GM19324 (cell line): ENCODE results near the gene MGRN1.

Experiments
- ATAC-seq: cut with Tn5 transposase; IDR thresholded peaks from one replicate; pipeline ENCODE4 v1.9.1; 2021; ENCODE audit warnings: mild to moderate bottlenecking, moderate library complexity; ENCODE audit not compliant: unreplicated experiment, low FRiP score

MGRN1 gene

DNA sequence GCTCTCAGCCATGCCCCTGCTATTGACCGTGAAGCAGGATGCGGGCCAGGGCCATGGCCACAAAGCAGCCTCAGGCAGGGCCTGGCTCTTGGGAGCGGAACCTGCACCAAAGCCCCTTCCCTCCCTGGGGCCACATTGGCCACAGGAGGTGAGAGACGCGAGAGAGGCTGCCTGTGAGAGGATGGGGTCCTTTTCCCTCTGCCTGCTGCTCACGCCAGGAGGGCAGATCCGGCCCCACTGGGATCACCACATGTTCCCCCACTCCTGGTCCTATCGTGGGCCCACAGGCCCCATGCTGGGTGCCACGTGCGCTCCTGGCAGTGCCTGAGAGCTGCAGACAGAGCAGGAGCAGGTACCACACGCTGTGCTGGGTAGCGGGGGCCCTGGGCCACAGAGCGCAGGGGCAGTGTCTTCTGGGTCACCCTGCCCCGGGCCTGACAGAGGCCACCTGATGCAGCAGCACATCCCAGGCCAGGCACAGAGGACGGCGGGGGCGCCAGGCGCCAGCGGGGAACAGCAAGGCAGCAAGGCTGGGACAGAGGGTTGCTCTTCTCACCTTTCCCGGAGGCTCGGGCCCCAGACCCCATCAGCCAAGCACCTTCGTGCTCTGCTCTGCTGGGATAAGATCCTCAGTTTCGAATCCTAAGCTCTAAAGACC is 59.6 kb downstream of the MGRN1 start:
- ATAC-seq = no peak

DNA sequence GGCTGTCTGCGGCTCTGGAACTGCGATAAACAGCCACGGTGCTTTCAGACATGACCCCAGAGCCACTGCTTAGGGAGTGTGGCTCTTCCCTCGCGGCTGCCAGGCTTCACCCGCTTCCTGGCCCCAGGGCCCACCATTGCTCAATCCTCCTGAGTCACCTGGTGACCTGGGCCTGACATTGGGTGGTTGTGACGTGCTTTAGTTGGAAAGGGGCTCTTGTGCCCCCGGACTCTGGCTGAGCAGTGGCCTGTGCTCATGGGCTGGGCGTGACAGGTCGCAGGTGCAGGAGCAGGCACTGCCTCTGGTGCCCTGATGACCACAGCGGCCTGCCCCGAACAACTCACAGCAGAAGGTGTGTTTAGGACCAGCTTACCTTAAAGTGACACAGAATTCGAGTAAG is 60.1 kb downstream of the MGRN1 start:
- no peak for ATAC-seq

DNA sequence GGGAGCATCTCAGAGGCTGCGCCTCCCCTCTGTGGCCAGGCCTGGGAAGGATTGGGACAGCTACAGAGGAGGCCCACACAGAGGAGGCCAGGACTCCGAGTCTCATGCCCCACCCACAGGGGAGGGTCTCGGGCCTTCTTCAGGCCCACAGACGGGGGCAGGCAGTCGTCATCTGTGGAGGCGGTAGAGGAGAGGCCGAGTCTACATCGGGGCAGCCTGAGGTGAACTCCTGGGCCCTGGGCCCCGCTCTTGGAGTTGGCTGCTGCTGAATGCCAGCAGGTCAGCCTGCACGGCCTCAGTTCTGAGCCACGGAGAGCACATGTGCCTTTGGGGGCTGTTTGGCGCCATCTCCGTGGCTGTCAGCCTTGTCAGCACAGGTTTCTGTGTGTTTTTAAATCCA is 60.7 kb downstream of the MGRN1 start:
- ATAC-seq = no peak

- no peak for ATAC-seq
Observed at GRCh38 chr16:4685776-4686496, 61.3 kb downstream of the MGRN1 start.

DNA sequence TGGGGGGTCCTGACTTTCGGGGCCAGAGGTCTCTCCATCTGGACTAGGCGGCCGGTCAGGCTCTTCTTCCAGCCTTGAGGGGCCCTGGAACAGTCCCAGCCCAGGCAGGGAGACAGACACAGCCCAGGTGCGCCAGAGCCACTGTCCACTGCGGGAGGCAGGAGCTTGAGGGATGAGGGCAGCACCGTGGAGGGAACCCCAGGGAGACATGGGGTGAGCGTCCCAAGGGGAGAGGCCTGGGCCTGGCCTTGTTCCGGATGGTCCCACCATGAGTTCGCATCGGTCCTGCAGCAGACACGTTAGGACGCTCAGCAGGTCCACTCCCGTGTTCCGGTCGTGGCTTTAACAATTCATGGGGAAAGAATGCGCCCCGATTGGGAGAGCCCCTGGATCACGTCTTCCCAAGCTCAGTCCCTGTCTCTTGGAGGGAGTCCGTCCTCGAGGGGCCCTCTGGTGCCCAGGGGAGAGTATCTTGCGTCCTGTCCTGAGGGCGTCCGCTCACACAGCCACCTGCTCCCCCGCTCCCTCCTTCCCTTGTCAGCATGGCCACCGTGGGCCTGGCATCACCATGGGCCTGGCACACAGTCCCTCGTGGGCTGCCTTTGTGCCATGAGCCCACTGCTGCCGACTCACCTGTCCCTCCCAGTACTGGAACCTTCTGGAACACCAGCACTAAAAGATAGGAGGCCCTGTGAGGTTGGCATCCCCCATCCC is 62.0 kb downstream of the MGRN1 start:
- no peak for ATAC-seq

DNA sequence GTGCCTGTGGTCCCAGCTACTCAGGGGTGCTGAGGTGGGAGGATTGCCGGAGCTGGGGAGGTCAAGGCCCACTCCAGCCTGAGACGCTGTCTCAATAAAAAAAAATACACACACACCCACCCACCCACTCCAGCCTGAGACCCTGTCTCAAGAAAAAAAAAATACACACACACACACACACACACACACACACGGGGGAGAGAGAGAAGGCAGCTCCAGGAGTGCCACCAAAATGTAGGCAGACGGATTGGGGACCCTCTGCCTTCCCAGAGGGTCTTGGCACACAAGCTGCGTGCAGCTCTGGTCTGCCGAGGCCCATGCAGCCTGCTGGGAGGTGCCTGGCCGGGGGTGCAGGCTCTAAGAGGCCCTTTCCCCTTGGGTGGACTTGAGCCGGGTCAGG is 62.8 kb downstream of the MGRN1 start:
- no peak for ATAC-seq

DNA sequence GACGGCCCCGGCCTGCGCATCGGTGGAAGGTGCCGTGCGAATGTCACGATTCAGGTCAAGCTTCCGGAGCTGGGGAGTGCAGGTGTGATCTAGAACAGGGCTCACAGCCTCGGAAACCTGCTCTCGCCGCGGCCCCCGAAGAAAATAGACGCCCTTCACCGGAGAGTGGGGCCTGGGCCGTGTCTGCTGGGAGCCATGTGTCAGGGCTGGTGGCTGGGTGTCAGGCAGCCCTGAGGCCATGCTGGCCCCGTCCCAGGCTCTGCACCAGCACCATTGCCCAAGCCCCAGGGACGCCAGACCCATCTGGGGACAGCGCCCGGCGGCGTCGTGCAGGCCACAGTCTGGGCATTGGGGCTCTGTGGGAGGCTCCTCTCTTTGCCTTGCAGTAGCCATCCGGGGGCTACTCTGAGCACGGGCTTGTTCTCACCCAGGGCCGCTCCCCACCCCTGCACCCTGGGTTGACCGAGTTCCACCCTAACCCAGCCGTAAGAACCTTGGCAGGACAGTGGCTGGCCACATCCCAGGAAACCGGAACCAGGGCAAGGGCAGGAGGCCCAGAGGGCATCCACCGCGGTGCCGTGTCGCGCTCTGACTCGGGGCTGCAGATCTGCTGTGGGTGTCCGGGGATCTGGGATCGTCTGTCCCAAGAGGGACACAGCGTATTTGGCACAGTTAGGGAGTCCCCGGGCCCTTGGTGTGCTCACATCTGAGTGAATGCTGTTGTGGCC is 63.5 kb downstream of the MGRN1 start:
- no peak for ATAC-seq

GRCh38 chr16:4688674-4689045 is 64.0 kb downstream of the MGRN1 start:
- no peak for ATAC-seq

DNA sequence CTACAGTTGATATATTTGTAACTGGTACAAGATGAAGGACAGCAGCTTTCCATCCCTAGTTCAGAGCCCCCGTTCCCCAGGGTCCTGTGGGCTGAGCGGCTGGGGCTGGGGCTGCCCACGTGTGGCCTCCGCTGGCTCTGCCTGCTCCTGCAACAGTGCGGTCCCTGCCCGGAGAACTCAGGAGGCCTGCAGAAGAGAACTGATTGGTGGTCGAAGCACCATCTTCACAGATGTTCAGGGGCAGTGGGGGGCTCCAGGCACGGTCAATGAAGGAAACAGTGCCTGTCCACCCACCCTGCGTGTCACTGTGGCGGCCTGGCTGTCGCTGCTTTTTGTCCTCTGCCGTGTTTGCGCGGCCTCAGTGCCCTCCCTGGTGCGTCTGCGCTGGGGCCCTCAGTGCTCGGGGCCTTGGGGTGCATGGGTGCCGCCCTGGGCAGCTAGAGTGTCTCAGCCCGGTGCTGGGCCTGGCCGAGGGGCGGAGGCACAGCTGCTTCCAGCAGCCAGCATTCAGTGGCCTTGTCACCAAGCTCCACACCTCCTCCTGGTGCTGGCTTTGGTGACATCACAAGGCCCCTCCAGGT is 64.6 kb downstream of the MGRN1 start:
- no peak for ATAC-seq

GRCh38 chr16:4689864-4690704 is 65.5 kb downstream of the MGRN1 start:
- no peak for ATAC-seq

DNA sequence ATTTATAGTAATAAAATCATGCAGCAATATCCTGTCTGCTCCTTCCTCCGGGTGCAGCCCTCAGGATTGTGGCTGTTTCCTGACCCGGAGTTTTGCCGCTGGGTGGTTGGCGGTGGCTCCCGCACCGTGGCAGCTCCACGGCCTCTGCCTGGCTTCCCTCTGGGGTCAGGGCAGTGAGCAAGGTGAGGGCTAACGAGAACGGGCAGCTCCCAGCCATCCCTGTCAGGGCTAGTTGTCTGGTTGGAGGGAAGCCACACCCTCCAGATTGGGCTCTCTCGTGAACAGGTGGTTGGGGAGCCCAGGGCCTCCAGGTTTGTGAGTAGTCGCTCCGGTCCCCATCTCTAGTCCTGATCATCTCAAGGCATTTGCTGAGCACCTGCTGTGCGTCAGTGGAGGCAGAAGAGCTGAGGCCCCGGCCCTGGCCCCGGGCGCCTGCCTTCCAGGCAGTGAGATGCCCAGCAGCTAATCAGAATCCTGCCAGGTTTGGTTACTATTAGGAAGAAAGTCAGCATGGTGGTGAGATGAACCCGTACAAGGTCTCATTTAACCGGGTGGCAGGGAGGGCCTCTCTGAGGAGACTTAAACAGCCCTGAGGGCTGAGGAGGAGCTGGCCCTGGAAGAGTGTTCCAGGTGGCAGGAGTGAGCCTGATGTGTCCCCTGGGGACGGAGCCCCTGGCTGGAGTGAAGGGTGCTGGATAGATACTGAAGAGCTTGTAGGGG is 66.5 kb downstream of the MGRN1 start:
- no peak for ATAC-seq

DNA sequence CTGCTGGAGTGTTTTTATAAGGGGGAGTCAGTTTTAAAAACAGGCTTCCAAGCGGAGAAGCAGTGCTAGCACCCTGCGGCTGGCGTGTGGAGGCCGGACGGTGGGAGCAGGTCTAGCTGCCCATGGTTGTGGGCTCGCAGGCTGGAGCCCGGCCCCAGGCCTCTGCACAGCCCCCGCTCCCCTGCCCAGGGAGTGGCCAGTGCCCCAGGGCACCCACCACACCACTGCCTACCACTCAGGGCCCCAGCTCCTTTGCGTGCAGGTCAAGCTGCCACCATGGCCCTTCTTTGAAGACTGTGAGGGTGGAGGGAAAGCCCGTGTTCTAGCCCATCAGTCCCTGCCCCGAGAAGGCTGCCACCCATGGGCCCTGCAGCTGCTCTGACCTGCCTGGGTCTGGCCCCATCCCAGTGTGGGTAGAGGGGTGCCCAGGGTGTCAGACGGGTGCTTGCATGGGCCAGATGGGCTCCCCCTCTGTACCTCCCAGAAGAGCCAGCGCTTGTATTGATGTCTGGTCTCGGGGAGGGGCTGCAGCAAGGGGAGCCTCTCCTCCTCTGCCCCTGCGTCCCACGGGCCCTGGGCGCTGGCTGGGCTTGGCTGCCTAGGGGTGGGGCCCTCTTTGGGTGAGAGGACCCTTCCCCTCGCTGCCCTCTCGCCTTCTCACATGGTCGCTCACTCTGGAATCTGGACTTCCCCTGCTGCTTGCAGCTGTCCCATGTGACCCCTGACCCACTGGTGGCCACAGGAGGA is 67.2 kb downstream of the MGRN1 start:
- no peak for ATAC-seq

DNA sequence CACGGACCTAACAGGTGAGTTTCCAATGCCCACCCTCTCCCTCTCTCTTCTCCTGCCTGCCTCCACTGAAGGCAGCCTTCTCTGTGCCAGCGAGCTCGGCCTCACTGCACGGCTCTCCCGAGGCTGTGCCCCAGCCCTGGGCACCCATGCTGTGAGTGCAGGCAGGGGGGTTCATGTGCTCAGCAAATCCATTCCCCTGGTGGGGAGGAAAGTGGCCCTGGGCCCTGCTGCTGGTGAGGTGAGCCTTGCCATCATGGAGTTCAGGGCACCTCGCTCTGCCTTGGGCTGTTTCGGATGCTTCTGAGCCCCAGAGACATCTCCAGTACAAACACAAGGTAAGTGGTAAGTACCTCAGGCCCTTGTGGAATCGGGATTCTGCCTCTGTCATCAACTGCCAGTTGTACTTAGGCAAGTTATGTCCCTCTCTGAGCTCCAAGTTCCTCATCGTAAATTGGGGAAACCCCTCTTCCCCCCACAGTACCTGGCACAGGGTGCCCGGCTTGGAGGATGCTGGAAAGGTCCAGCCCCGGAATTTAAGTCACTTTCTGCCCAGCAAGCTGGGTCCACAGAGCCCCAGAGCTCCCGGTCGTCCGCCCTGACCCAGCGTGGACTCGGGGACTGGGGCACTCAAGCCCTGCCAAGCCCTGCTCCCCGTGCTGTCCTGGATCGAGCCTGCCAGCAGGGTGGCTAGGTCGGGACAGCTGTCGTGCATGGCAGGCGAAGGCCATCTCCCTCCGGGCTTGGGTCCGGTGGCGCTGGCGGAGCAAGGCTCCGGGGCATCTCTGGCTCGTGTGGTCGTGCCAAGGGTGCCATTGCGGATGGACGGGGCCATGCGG is 68.1 kb downstream of the MGRN1 start:
- peak; percentile 13 for ATAC-seq

DNA sequence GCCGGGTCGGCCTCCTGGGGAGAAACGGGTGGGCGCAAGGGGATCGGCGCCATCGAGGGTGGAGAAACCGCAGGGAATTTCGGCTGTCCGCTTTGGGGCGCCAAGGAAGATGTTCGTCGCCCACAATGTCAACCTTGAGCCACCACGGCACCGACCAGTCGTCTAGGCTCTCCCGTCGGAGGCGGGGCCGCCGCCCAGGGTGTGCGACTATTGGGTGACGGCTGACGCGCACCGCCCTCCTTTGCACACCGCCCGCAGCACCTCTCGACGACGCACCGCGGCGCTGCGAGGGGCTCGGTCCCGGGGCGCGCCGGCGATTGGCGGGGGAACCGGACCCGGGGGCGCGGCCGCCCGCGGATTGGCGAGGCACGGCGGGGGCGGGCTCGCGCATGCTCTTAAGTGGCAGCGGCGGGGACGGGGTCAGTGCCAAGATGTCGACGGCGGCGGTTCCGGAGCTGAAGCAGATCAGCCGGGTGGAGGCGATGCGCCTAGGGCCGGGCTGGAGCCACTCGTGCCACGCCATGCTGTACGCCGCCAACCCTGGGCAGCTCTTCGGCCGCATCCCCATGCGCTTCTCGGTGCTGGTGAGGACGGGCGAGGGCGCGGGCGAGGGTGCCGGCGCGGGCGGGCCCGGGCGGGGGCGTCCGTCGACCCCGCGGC is 68.8 kb downstream of the MGRN1 start, which contains the start of gene NUDT16L1:
TSS of gene NUDT16L1 (plus strand) at position 267 of the 660 bp plus-strand sequence. CDS start at position 432, 165 bp downstream.
- peak; percentile 92 for ATAC-seq

GRCh38 chr16:4693956-4694641 is 69.5 kb downstream of the MGRN1 start:
- peak; percentile 4 for ATAC-seq

GRCh38 chr16:4694642-4695451 is 70.2 kb downstream of the MGRN1 start:
- no peak for ATAC-seq
